HG02610 (cell line): ENCODE data around the gene TFCP2.

Experiments
- ATAC-seq: cut with Tn5 transposase; IDR thresholded peaks from one replicate; pipeline ENCODE4 v1.9.1; 2021; ENCODE audit warnings: mild to moderate bottlenecking, moderate library complexity; ENCODE audit not compliant: unreplicated experiment

The TFCP2 gene

GRCh38 chr12:51047655-51048540, 125.0 kb downstream of the TFCP2 start, which contains the start of gene LETMD1:
TSS of gene LETMD1 (plus strand) at chr12:51048327. CDS start at chr12:51048357, 30 bp downstream.
- peak; percentile 97 for ATAC-seq
